ENCODE data around the gene CPAMD8.
"Not testable (repeated sequence)": the region's sequence is repeated elsewhere in the genome, so short reads cannot be mapped to it uniquely, and the experiment has no call there.

GRCh38 chr19:16996838-16997490 is 29.6 kb downstream of the CPAMD8 start:
- TF ChIP-seq CTCF, POLR2A (IDR thresholded peaks at IDR 0.05): not testable (repeated sequence)

All from adrenal gland (tissue), 5 donors.